Activated CD8-positive, alpha-beta T cell treated with anti-CD3 and anti-CD28 coated beads for 36 hours (primary cell): ENCODE measurements around the gene MAEL. TPM values are rescaled to one million over a fixed set of nuclear protein-coding genes. Genes with fewer than 3 reads are reported as not detected.

Experiments
- ATAC-seq: fragments of 200-7000 bp; cut with Tn5 transposase; one replicate; pipeline ENCODE4 v1.10.0; 2021; ENCODE audit warnings: mild to moderate bottlenecking, moderate library complexity
- CTCF ChIA-PET: fragments of 350-600 bp; sonication (Branson Sonifier 250); formaldehyde crosslinking; loops from one replicate; lab custom pipeline; 2021; ENCODE audit warnings: antibody characterized with exemption; lab: Charles Lee
- POLR2A ChIA-PET: fragments of 350-600 bp; sonication (Branson Sonifier 250); formaldehyde crosslinking; loops from one replicate; lab custom pipeline; 2021; ENCODE audit warnings: antibody characterized with exemption; lab: Charles Lee
- DNase-seq: peaks from one replicate; pipeline ENCODE4 v3.0.0-alpha.2; 2020
- H3K27ac Mint-ChIP-seq: one replicate; pipeline ENCODE4 v1.8.0; 2021; ENCODE audit warnings: mild to moderate bottlenecking, mixed read lengths
- H3K27me3 Mint-ChIP-seq: one replicate; pipeline ENCODE4 v1.8.0; 2021; ENCODE audit warnings: mixed read lengths
- H3K36me3 Mint-ChIP-seq: one replicate; pipeline ENCODE4 v1.8.0; 2021; ENCODE audit warnings: low read depth, mixed read lengths
- H3K4me1 Mint-ChIP-seq: one replicate; pipeline ENCODE4 v1.8.0; 2021; ENCODE audit warnings: low read depth, mixed read lengths
- H3K4me3 Mint-ChIP-seq: one replicate; pipeline ENCODE4 v1.8.0; 2021; ENCODE audit warnings: mild to moderate bottlenecking, moderate library complexity, mixed read lengths
- H3K9me3 Mint-ChIP-seq: one replicate; pipeline ENCODE4 v1.8.0; 2021; ENCODE audit warnings: mixed read lengths
- intact Hi-C: fragments of 100-400 bp; cut with micrococcal nuclease; formaldehyde crosslinking; loops from one replicate; pipeline ENCODE4 v1.10.0; 2022
- total RNA-seq, 2 experiments: library from RNA; stranded (reverse); gene quantifications; one replicate each; pipeline ENCODE4 v1.2.3, GENCODE V29; 2021
- TF ChIP-seq, protein P1 (sequence below): fragments of 200-600 bp; IDR thresholded peaks from one replicate; pipeline ENCODE4 v1.8.0; 2022; ENCODE audit warnings: antibody characterized with exemption, mild to moderate bottlenecking

MAEL gene
- total RNA-seq, 2 experiments from 2014 or later, result 0.29 TPM; not detected in 1

DNA sequence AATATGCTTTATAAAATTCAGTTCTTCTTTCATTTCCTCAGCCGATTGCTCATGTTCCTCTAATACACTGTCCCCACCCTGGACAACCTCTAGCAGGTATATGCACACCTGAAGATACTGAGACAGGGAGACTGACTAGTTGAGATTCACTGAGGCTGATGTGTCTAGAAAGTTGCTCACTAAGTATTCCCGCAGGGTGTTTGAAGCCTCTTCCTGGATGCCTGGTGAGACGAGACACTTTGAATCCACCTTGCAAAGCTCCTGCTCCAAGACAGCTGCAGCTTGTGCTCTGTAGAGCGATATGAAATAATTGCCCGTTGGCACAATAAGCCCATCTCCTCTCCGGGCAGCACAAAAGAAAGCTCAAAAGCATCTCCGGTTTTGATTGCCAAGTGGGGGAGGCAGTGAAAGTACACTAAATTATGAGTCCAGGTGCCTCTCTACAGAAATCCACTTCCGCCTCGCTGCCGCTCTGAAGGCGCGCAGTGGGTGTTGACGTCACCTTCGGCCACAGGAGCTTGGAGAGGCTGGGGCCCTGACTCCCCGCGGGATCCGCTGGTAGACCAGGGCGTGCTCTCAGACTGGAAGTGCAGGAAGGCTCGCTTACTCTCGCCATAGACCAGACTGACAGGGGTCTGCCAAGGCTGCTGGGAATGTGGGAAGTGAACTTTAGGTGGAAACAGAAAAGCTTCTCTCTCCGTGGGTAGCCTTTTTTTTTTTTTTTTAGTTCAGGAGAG is 54.8 kb downstream of the MAEL start:
- peak overlapping the region; percentile 78 for H3K4me3 Mint-ChIP-seq
- DNase-seq, result peak; percentile 91
- no peaks in the 10 kb centered on the region for H3K9me3 Mint-ChIP-seq
- H3K27me3 Mint-ChIP-seq, result peaks cover 5% of the 10 kb centered on the region
- TF ChIP-seq, protein P1, sequence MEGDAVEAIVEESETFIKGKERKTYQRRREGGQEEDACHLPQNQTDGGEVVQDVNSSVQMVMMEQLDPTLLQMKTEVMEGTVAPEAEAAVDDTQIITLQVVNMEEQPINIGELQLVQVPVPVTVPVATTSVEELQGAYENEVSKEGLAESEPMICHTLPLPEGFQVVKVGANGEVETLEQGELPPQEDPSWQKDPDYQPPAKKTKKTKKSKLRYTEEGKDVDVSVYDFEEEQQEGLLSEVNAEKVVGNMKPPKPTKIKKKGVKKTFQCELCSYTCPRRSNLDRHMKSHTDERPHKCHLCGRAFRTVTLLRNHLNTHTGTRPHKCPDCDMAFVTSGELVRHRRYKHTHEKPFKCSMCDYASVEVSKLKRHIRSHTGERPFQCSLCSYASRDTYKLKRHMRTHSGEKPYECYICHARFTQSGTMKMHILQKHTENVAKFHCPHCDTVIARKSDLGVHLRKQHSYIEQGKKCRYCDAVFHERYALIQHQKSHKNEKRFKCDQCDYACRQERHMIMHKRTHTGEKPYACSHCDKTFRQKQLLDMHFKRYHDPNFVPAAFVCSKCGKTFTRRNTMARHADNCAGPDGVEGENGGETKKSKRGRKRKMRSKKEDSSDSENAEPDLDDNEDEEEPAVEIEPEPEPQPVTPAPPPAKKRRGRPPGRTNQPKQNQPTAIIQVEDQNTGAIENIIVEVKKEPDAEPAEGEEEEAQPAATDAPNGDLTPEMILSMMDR, result no peak
- H3K4me1 Mint-ChIP-seq, result peaks cover 18% of the 10 kb centered on the region
- POLR2A ChIA-PET, result interaction anchor here (0.6 to 1.6 kb wide), 7 partner anchors 8 to 332 kb away, joined by 3 to 4 read pairs (median 4); partner anchors contain the start of gene TADA1
- no peaks in the 10 kb centered on the region for H3K36me3 Mint-ChIP-seq
- ATAC-seq, result peak; percentile 99
- CTCF ChIA-PET, result interaction anchor here (0.7 to 2.6 kb wide), 7 partner anchors 9 to 161 kb away, joined by 3 to 36 read pairs (median 6); no protein-coding TSS in a partner anchor
- intact Hi-C loops, result no loop called here
- peak overlapping the region; percentile 85 for H3K27ac Mint-ChIP-seq

DNA sequence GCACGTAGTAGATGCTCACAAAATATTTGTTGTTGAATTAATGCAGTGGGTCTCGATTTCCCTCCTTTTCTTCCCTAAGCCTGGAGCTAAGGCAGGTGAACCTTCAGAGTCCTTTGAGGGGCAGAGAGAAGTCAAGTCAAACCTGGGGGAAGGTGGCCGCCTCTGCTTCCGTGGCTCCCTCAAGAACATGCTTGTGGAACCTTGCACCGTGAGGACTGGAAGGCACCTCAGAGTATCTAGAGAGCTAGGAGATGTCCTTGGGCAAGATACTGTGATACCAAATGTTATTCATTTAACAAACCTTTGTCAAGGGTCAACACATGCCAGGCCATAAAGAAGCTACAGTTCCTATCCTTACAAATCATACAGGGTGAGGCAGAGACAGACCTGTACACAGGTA is 62.8 kb downstream of the MAEL start:
- intact Hi-C loops, result no loop called here
- POLR2A ChIA-PET, result interaction anchor here (1.8 kb wide), 1 partner anchor 8 kb away, joined by 4 read pairs; no protein-coding TSS in a partner anchor
- CTCF ChIA-PET, result interaction anchor here (1.7 to 18.6 kb wide), 3 partner anchors 8 to 144 kb away, joined by 4 to 863 read pairs (median 20); no protein-coding TSS in a partner anchor
- no peaks in the 10 kb centered on the region for H3K36me3 Mint-ChIP-seq
- TF ChIP-seq, protein P1, result no peak
- H3K4me3 Mint-ChIP-seq, result no peak overlapping the region
- DNase-seq, result no peak
- no peaks in the 10 kb centered on the region for H3K4me1 Mint-ChIP-seq
- no peaks in the 10 kb centered on the region for H3K27me3 Mint-ChIP-seq
- ATAC-seq, result no peak
- no peak overlapping the region for H3K27ac Mint-ChIP-seq
- H3K9me3 Mint-ChIP-seq, result no peaks in the 10 kb centered on the region

DNA sequence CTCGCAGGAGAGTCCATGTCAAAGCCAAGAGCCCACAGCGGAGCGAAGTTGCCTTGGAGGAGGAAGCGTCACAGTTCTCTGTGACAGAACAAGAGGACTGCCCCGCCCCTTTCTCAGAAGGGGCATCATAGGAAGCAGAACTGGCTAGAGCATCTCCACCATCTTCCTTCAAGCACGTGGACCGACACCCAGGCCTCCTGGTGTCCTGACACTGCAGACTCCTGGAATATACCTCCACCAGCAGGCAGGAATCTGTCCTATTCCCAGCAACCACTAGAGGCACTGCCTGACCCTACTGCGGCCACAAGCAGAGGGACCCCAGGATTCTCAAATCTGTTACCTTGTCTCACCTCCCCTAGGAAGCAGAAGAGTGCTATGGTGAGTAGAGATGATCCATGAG is 63.3 kb downstream of the MAEL start:
- H3K4me3 Mint-ChIP-seq, result no peak overlapping the region
- DNase-seq, result no peak
- no peaks in the 10 kb centered on the region for H3K36me3 Mint-ChIP-seq
- no peaks in the 10 kb centered on the region for H3K4me1 Mint-ChIP-seq
- TF ChIP-seq, protein P1, result no peak
- no peaks in the 10 kb centered on the region for H3K9me3 Mint-ChIP-seq
- no peaks in the 10 kb centered on the region for H3K27me3 Mint-ChIP-seq
- intact Hi-C loops, result no loop called here
- ChIA-PET CTCF (interaction anchor here (1.2 to 18.6 kb wide), 4 partner anchors 40 to 144 kb away, joined by 3 to 863 read pairs (median 4); no protein-coding TSS in a partner anchor), POLR2A (interaction anchor here (1.8 kb wide), 1 partner anchor 8 kb away, joined by 4 read pairs; no protein-coding TSS in a partner anchor)
- ATAC-seq, result no peak
- no peak overlapping the region for H3K27ac Mint-ChIP-seq

DNA sequence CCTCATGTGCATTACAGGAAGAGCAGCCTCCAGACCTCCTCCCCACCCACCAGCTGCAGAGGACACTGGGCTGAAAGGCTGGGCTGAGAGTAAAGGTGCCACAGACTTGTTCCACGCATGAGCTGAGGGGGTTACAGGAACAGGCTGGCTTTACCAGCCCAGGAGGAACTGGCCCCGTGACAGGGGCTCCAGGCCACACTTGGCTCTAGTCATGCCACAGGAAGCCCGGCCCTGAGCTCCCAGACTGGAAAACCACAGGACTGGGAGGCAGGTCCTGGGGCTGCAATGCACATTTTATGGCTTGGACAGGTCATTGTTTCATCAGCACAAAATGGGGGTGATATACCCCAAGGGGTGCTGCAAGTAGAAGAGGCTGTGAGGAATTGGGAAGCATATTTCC is 65.5 kb downstream of the MAEL start:
- TF ChIP-seq, protein P1, result no peak
- ChIA-PET CTCF (interaction anchor here (5.9 to 18.6 kb wide), 2 partner anchors 11 to 146 kb away, joined by 36 to 863 read pairs; no protein-coding TSS in a partner anchor), POLR2A (interaction anchor here (0.7 to 1.4 kb wide), 3 partner anchors 11 to 144 kb away, joined by 3 to 4 read pairs (median 3); no protein-coding TSS in a partner anchor)
- Mint-ChIP-seq H3K36me3 (no peaks in the 10 kb centered on the region), H3K9me3 (no peaks in the 10 kb centered on the region), H3K27me3 (no peaks in the 10 kb centered on the region), H3K4me3 (no peak overlapping the region), H3K4me1 (peaks cover 7% of the 10 kb centered on the region), H3K27ac (no peak overlapping the region)
- ATAC-seq, result no peak
- intact Hi-C loops, result no loop called here
- no peak for DNase-seq
